A673 (cell line): Measurements from ENCODE around the gene DOCK4.

ENCODE experiments used
- EZH2 ChIP-seq: fragments of 200-600 bp; sonication (generic); IDR thresholded peaks from 2 replicates; pipeline ENCODE4 v1.6.1; 2017; ENCODE audit warnings: borderline replicate concordance, low read depth, mild to moderate bottlenecking, mixed read lengths, antibody characterized with exemption, low read length; ENCODE audit not compliant: poor library complexity, severe bottlenecking
- TF ChIP-seq, protein P1 (sequence below): fragments of 300-800, 200-600 bp; sonication (generic); conservative IDR thresholded peaks from 2 replicates; pipeline ENCODE4 v1.5.1; 2017; ENCODE audit warnings: low read depth, mild to moderate bottlenecking, antibody characterized with exemption, low read length, moderate library complexity, mixed read lengths

DNA sequence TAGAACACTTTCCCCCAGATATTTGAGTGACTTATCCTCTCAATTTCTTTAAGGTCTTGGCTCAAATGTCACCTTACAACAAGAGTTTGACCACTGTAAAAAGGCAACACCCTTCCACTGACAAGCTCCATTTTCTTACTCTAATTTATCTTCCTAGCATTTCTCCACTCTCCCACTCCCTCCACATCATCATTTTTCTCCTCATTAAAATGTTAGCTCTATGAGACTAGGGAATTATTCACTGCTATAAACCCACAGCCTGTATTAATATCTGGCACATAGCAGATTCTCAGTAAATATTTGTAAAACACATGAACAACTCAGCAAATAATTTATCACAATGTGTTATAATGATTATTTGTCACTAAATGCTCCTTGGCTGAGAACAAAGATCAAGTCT lies 161.0 kb downstream of the DOCK4 start:
- TF ChIP-seq, protein P1, sequence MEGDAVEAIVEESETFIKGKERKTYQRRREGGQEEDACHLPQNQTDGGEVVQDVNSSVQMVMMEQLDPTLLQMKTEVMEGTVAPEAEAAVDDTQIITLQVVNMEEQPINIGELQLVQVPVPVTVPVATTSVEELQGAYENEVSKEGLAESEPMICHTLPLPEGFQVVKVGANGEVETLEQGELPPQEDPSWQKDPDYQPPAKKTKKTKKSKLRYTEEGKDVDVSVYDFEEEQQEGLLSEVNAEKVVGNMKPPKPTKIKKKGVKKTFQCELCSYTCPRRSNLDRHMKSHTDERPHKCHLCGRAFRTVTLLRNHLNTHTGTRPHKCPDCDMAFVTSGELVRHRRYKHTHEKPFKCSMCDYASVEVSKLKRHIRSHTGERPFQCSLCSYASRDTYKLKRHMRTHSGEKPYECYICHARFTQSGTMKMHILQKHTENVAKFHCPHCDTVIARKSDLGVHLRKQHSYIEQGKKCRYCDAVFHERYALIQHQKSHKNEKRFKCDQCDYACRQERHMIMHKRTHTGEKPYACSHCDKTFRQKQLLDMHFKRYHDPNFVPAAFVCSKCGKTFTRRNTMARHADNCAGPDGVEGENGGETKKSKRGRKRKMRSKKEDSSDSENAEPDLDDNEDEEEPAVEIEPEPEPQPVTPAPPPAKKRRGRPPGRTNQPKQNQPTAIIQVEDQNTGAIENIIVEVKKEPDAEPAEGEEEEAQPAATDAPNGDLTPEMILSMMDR, result no peak
- TF ChIP-seq EZH2, result no peak
